Measurements from ENCODE around the gene BCL2L15. TPM values are rescaled to one million over a fixed set of nuclear protein-coding genes. Genes with fewer than 3 reads are reported as not detected.

The BCL2L15 gene
- total RNA-seq, result 1 to 10 TPM in 1 of 2 experiments, under 1 TPM in 1; 0.98 to 1.1 TPM

GRCh38 chr1:113887402-113888175, at the start of gene BCL2L15:
Gene BCL2L15 (minus strand): TSS chr1:113887581. CDS start chr1:113887375, 206 bp downstream.
- H3K27ac Mint-ChIP-seq, result no peak within 1 kb of the TSS
- H3K9me3 Mint-ChIP-seq, result no peaks in the 10 kb centered on the region
- POLR2A ChIA-PET, result no interaction called here
- no peak for DNase-seq
- H3K4me3 Mint-ChIP-seq, result no peak within 1 kb of the TSS
- no peaks in the 10 kb centered on the region for H3K27me3 Mint-ChIP-seq
- CTCF ChIA-PET, result interaction anchor here (1.0 to 1.6 kb wide), 2 partner anchors 12 to 18 kb away, joined by 3 to 7 read pairs; no protein-coding TSS in a partner anchor
- H3K36me3 Mint-ChIP-seq (ENCODE audit: low read depth), result peaks cover 10% of the 10 kb centered on the region
- H3K4me1 Mint-ChIP-seq, result peaks cover 24% of the 10 kb centered on the region

DNA sequence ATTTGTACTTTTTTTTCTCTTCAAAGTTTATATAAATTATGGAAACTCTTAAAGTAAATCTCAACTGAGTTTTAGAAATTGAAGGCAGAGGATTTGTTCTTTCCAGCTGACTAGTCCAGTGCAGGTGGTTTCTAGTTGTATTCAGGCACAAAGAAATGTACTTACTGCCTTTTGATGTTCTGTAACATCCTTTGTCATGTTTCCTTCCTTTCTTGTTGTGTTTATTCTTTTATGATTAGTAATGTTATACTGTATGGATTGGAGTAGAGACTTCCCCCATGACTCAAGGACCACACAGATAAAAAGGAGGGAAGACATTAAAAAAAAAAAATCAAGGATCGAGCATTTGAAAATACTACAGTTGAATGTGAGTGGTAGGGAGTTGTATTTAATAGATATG, 49.8 kb upstream of the BCL2L15 start:
- Mint-ChIP-seq H3K36me3 (ENCODE audit: low read depth) (peaks cover 66% of the 10 kb centered on the region), H3K27me3 (no peaks in the 10 kb centered on the region), H3K4me1 (peaks cover 90% of the 10 kb centered on the region), H3K9me3 (no peaks in the 10 kb centered on the region), H3K27ac (peak overlapping the region; percentile 81), H3K4me3 (no peak overlapping the region)
- CTCF ChIA-PET, result interaction anchor here (0.9 to 1.8 kb wide), 3 partner anchors 9 to 40 kb away, joined by 3 to 5 read pairs (median 3); no protein-coding TSS in a partner anchor
- POLR2A ChIA-PET, result interaction anchor here (1.0 kb wide), 1 partner anchor 10 kb away, joined by 3 read pairs; no protein-coding TSS in a partner anchor
- no peak for DNase-seq

DNA sequence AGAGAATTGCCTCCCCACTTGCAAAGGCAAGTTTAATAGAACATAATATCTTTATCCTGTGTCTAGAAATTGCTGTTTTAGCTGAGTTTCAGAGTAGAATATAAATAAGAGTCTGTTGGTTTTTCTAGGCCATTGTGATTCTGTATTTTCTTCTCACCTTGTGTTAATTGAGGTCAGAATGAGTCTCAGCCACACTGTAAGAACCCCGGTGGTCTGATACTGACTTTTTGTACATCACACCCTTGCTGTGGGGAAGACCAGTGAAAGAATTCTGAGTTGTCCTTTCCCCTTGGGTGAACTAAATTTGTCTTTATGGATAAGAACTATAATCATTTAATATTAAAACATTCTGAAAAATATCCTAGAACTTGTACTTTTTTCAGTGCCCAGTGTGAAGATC, 48.6 kb upstream of the BCL2L15 start:
- ChIA-PET POLR2A (no interaction called here), CTCF (interaction anchor here (1.2 to 1.9 kb wide), 2 partner anchors 30 to 41 kb away, joined by 3 to 6 read pairs; no protein-coding TSS in a partner anchor)
- no peaks in the 10 kb centered on the region for H3K9me3 Mint-ChIP-seq
- no peaks in the 10 kb centered on the region for H3K27me3 Mint-ChIP-seq
- DNase-seq, result no peak
- no peak overlapping the region for H3K27ac Mint-ChIP-seq
- no peak overlapping the region for H3K4me3 Mint-ChIP-seq
- peaks cover 90% of the 10 kb centered on the region for H3K4me1 Mint-ChIP-seq
- peaks cover 58% of the 10 kb centered on the region for H3K36me3 Mint-ChIP-seq (ENCODE audit: low read depth)

GRCh38 chr1:113935176-113935575, 47.8 kb upstream of the BCL2L15 start:
- POLR2A ChIA-PET, result no interaction called here
- CTCF ChIA-PET, result interaction anchor here (0.6 to 1.9 kb wide), 6 partner anchors 12 to 352 kb away, joined by 3 to 6 read pairs (median 4); no protein-coding TSS in a partner anchor
- Mint-ChIP-seq H3K36me3 (ENCODE audit: low read depth) (peaks cover 50% of the 10 kb centered on the region), H3K4me3 (no peak overlapping the region), H3K4me1 (peaks cover 86% of the 10 kb centered on the region), H3K27ac (no peak overlapping the region), H3K9me3 (no peaks in the 10 kb centered on the region), H3K27me3 (no peaks in the 10 kb centered on the region)
- no peak for DNase-seq

- Mint-ChIP-seq H3K9me3 (no peaks in the 10 kb centered on the region), H3K4me3 (peak overlapping the region; percentile 86), H3K27ac (no peak overlapping the region), H3K4me1 (peaks cover 81% of the 10 kb centered on the region), H3K36me3 (ENCODE audit: low read depth) (peaks cover 48% of the 10 kb centered on the region), H3K27me3 (no peaks in the 10 kb centered on the region)
- no peak for DNase-seq
- CTCF ChIA-PET, result interaction anchor here (0.6 to 1.9 kb wide), 7 partner anchors 12 to 353 kb away, joined by 3 to 6 read pairs (median 5); no protein-coding TSS in a partner anchor
- POLR2A ChIA-PET, result no interaction called here
Measured at GRCh38 chr1:113934511-113935055, 47.2 kb upstream of the BCL2L15 start.

DNA sequence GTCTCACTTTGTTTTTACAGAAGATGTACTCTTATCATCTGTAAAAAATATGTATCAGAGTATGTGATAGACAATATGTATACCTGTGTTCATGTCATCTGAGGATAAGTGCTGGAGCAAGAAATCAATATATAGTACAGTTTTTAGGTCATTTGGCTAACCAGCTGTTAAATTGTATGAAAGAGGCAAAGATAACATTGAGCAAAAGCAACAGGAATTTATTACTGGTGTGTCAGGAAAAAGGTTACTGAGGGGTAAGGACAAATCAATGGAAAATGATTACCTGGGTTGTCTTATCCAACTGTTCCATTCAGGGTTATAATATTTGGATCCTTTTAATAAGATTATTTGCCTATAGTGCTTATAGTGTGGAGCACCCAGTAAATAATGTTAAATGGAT, 46.6 kb upstream of the BCL2L15 start:
- DNase-seq, result no peak
- CTCF ChIA-PET, result interaction anchor here (1.1 to 1.4 kb wide), 3 partner anchors 10 to 58 kb away, joined by 3 to 6 read pairs (median 5); no protein-coding TSS in a partner anchor
- Mint-ChIP-seq H3K4me3 (peak overlapping the region; percentile 86), H3K27me3 (no peaks in the 10 kb centered on the region), H3K9me3 (no peaks in the 10 kb centered on the region), H3K4me1 (peaks cover 75% of the 10 kb centered on the region), H3K27ac (peak overlapping the region; percentile 95), H3K36me3 (ENCODE audit: low read depth) (peaks cover 45% of the 10 kb centered on the region)
- POLR2A ChIA-PET, result no interaction called here

GRCh38 chr1:113931451-113931851, 44.1 kb upstream of the BCL2L15 start:
- Mint-ChIP-seq H3K4me1 (peaks cover 63% of the 10 kb centered on the region), H3K27ac (peak overlapping the region; percentile 95), H3K36me3 (ENCODE audit: low read depth) (peaks cover 32% of the 10 kb centered on the region), H3K4me3 (peak overlapping the region; percentile 86), H3K9me3 (no peaks in the 10 kb centered on the region), H3K27me3 (no peaks in the 10 kb centered on the region)
- POLR2A ChIA-PET, result no interaction called here
- CTCF ChIA-PET, result interaction anchor here (0.7 to 3.3 kb wide), 8 partner anchors 14 to 95 kb away, joined by 3 to 16 read pairs (median 5); no protein-coding TSS in a partner anchor
- peak; percentile 24 for DNase-seq

DNA sequence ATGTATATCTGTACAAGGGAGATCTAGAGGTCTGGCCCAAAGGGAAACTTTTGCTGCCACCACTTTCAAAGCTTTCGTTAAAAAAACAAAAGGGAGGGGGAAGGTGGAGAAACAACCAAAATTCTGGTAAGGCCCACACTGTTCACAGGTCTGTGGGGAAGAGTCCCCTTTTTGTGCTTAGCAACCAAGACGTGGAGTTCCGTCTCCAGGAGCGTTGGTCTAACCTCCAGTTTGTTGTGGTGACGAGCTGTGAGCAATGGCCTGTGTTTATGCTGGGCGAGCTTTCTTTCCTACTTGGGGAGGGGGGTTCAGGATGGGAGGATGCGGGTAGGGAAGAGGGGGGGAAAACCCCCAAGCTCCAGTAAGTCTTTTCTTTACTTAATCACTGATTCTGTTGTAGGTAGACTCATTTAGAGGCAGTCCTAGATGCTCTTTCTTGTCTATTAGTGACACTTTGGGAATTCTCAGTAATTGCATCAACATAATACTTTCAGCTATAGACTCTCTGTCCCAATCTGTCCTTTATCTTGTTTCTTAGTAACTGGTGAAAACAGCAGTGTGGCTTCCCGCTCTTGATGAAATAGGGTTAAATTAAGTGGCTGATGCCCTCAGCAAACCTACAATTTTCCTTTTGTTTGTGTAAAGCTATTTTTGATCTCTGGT, 43.2 kb upstream of the BCL2L15 start:
- peaks cover 55% of the 10 kb centered on the region for H3K4me1 Mint-ChIP-seq
- peak overlapping the region; percentile 95 for H3K27ac Mint-ChIP-seq
- CTCF ChIA-PET, result interaction anchor here (0.9 to 4.7 kb wide), 13 partner anchors 10 to 113 kb away, joined by 3 to 38 read pairs (median 5); partner anchors contain the start of genes AP4B1 and DCLRE1B
- H3K36me3 Mint-ChIP-seq (ENCODE audit: low read depth), result peaks cover 28% of the 10 kb centered on the region
- DNase-seq, result peak; percentile 79
- no peaks in the 10 kb centered on the region for H3K9me3 Mint-ChIP-seq
- H3K4me3 Mint-ChIP-seq, result peak overlapping the region; percentile 86
- no peaks in the 10 kb centered on the region for H3K27me3 Mint-ChIP-seq
- POLR2A ChIA-PET, result no interaction called here

- POLR2A ChIA-PET, result interaction anchor here (0.5 to 1.8 kb wide), 5 partner anchors 24 to 118 kb away, joined by 3 to 10 read pairs (median 7); partner anchors contain the start of genes AP4B1, DCLRE1B and RSBN1
- H3K4me1 Mint-ChIP-seq, result peaks cover 48% of the 10 kb centered on the region
- H3K27ac Mint-ChIP-seq, result peak overlapping the region; percentile 95
- CTCF ChIA-PET, result interaction anchor here (0.6 to 4.7 kb wide), 17 partner anchors 9 to 112 kb away, joined by 3 to 38 read pairs (median 5); partner anchors contain the start of genes AP4B1 and DCLRE1B
- no peaks in the 10 kb centered on the region for H3K27me3 Mint-ChIP-seq
- peaks cover 20% of the 10 kb centered on the region for H3K36me3 Mint-ChIP-seq (ENCODE audit: low read depth)
- H3K4me3 Mint-ChIP-seq, result peak overlapping the region; percentile 96
- DNase-seq, result peak; percentile 68
- H3K9me3 Mint-ChIP-seq, result no peaks in the 10 kb centered on the region
Measured at GRCh38 chr1:113929750-113930498, 42.5 kb upstream of the BCL2L15 start.

DNA sequence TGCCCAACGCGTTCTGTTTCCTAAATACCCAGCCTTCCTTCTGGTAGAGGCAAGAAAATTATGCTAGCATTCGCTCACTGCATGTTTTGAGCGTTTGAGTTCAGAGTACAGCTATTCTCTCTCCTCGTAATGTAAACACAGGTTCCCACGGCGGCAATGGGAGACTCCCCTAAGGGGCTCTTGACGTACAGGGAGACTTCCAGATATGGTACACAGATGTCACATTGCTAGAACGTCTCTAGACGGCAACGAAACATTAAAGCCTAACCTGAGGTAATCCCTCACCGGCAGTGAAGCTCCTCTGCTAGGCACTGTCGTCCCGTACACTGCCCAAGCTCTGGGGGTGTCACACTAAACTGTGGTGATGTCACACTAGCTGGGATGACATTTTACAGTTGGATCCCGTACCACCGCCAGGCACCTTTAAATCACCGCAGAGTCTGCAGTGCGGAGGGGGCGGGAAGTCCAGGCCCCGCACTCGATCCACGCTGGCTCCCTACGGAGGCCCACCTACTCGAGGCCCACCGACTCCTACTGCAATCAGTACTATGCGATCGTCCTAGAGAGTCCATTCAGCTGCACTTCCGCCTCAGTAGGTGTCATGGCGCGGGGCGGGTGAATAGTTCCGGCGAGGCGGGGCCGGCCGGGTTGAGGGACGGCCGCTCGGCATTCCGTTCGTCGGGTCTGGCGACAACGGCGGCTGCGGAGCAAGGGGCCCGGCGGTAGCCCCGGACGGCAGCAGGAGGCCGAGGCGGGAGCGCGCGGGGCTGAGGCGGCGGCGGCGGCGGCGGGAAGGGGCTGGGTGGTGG, 41.8 kb upstream of the BCL2L15 start, which contains the start of gene HIPK1:
HIPK1 (plus strand) TSS at position 384 of the 809 bp plus-strand sequence.
- peaks cover 44% of the 10 kb centered on the region for H3K4me1 Mint-ChIP-seq

More for the DNA sequence above, 41.8 kb upstream of the BCL2L15 start, which contains the start of gene HIPK1:
- ChIA-PET POLR2A (interaction anchor here (1.0 to 1.8 kb wide), 4 partner anchors 23 to 117 kb away, joined by 3 to 10 read pairs (median 7); partner anchors contain the start of genes AP4B1, DCLRE1B and RSBN1), CTCF (interaction anchor here (0.6 to 4.7 kb wide), 13 partner anchors 9 to 117 kb away, joined by 3 to 38 read pairs (median 4); partner anchors contain the start of genes AP4B1, DCLRE1B and RSBN1)
- Mint-ChIP-seq H3K4me3 (peak within 1 kb of the TSS; percentile 96), H3K27me3 (no peaks in the 10 kb centered on the region), H3K36me3 (ENCODE audit: low read depth) (peaks cover 16% of the 10 kb centered on the region), H3K9me3 (no peaks in the 10 kb centered on the region), H3K27ac (peak within 1 kb of the TSS; percentile 99)
- peak; percentile 94 for DNase-seq
